A549 treated with AZD9567 at 1 μM for 4 hours (cell line): ENCODE measurements around the gene ITPK1. TPM values are rescaled to one million over a fixed set of nuclear protein-coding genes. Genes with fewer than 3 reads are reported as not detected.

ENCODE experiments used
- total RNA-seq: library from RNA; stranded (reverse); fragments of 200-300 nt; extraction: Qiagen RNA extraction; gene quantifications from 5 replicates; pipeline ENCODE4 v1.2.3, GENCODE V29; 2022; ENCODE audit not compliant: insufficient read depth

ITPK1 gene
- 51.4 to 64.6 TPM (median 56.4 TPM) in 5 replicates for total RNA-seq

DNA sequence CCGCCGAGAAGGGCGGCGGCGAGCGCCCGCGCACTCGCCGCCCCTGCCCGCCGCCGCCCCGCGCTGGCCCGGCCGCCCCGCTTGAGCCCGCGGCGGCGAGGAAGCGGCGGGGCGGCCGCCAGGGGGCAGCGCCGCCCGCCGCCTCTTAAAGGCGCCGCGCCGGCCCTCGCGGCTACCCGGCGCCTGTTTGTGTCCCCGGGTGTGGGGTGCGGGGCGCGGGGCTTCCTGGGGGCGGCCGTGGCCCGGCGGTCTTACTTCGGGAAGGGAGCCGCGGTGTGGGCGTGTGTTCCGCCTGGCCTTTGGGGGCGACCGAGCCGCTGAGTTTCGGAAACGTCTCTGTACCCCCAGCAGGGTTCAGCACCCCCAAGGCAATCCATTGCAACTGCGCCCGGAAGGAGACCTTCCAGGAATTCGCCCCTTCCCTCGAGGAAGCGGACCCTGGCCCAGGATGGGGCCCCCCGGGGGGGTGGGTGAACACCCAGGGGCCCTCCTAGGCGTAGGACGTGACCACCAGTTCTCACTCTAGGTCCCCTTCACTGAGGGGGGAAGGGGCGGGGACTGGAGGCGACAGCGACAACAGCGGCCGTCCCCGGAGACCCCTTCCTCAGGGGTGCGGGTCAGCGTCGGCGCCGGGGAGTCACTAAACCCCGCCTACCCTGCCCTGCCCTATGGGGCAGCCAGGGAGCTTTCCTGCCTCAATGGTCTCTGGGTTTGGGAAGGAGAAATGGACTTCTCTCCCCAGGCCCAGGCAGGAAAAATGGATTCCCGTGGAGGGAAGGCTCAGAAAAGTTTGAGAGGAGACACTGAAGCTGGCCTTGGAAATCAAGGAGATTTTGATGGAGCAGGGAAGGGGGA is at the start of gene ITPK1:
Gene ITPK1, minus strand, starts transcription at position 105 of the 855 bp plus-strand sequence. CDS start 762 bp downstream, outside the sequence.

DNA sequence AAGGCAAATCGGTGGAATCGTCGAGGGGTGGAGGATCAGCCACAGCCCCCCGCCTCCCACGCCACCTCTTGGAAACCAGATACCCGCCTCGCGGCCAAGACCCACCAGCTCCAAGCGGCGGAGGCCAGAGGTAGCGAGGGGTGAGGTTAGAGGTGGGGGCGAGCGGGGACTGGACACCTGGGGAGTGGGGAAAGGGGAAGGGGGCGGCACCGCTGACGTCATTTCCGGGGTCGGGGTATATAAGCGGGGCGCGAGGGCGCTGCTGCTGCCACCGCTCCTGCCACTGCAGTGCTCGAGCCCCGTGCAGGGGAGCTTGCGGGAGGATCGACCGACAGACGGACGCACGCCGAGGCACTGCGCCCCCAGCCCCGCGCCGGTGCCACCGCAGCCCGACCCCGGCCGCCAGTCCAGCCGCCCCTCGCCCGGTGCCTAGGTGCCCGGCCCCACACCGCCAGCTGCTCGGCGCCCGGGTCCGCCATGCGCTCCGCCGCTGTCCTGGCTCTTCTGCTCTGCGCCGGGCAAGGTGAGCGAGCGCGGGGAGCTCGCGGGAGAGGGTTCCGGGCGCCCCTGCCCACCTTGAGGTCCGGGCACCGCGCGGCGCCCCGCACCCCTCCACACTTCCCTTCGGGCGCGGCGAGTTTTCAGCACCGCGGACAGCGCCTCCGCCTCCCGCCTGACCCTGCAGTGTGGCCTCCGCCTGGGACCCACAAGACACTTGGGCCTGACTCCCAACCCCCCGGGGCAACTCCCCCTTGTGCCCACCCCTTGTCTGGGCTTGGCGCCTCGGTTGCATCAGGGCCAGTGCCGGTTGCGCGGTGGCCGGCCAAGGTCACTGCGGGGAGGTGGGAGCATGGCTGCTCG is 192.6 kb downstream of the ITPK1 start, which contains the start of gene CHGA:
Gene CHGA, plus strand, starts transcription at position 268 of the 861 bp plus-strand sequence. Its CDS starts 210 bp downstream, at position 478.

Other genes with a start within 250 kb of the ITPK1 start
- gene CHGA, start 192.8 kb downstream of the ITPK1 start, total RNA-seq: 1.5 to 4.4 TPM (median 1.6 TPM) in 5 replicates
- gene MOAP1, start 69.0 kb upstream of the ITPK1 start, total RNA-seq: 11.6 to 15.6 TPM (median 14.7 TPM) in 5 replicates
- gene LYSET, start 69.4 kb upstream of the ITPK1 start, total RNA-seq: 24.4 to 35.3 TPM (median 34.2 TPM) in 5 replicates
- 13.3 to 16.4 TPM (median 15.8 TPM) in 5 replicates for gene GON7, start 91.1 kb upstream of the ITPK1 start, total RNA-seq
- 23.6 to 38.7 TPM (median 25.9 TPM) in 5 replicates for gene UBR7, start 91.3 kb upstream of the ITPK1 start, total RNA-seq
- gene BTBD7, start 217.1 kb upstream of the ITPK1 start, total RNA-seq: 10.0 to 21.1 TPM (median 12.0 TPM) in 5 replicates
- gene COX8C, start 231.3 kb upstream of the ITPK1 start, total RNA-seq: not detected in 5 replicates